CD4-positive, alpha-beta T cell treated with Interleukin-2 at 100 ng/mL for 4 hours (primary cell): ENCODE data around the gene VPS54.
A peak's percentile ranks its signal among the peaks of the same experiment; 100 is the strongest.
"Not testable (repeated sequence)": the region's sequence is repeated elsewhere in the genome, so short reads cannot be mapped to it uniquely, and the experiment has no call there.

Experiments used
- DNase-seq: peaks from one replicate; pipeline ENCODE4 v3.0.0-alpha.2; 2020; ENCODE audit warnings: low spot score

The VPS54 gene

DNA sequence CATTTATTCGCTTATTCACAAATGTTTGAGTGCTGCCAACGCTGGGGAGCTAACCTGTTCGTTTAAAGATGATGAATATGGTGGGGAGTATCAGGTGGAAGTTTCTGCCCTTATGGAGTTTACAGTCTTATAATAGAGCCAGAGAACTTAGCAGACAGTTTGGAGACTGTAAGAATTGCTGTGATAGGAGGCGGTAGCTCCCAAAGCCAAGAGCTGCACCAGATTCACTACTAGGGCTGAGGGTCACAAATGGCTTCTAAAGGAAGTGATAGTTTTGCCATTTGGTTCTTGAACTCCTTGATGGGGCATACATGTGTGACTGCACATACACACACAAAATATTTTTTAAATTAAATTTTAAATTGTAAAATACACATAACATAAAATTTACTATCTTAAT, 148.5 kb downstream of the VPS54 start:
- no peak for DNase-seq

- DNase-seq: peak; percentile 32
These were observed 153.1 kb downstream of the VPS54 start for GRCh38 chr2:63866009-63866709.

- no peak for DNase-seq
These were observed 153.9 kb downstream of the VPS54 start for GRCh38 chr2:63865159-63865799.

DNA sequence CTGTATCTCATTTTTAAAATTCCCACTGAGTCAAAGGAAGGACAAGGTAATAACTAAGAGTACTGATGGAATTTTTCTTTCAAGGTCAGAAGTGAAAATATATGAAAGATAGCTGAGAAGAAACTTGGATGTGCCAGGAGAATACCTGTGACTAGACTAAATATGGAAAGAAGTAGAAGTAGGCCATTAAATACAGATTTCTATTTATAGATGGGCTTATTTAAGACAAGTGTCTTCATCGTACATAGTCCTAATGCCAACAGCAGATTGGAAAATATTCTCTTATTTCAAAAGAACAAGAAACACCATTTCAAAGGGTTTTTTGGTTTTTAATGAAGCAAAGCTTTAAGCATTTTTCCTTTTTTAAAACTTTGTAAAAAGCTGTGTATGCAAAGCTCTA, 155.5 kb downstream of the VPS54 start:
- no peak for DNase-seq

- no peak for DNase-seq
These were observed 156.4 kb downstream of the VPS54 start for GRCh38 chr2:63862806-63863205.

- DNase-seq: peak; percentile 75
These were observed 157.9 kb downstream of the VPS54 start for GRCh38 chr2:63861220-63861822.

- DNase-seq: no peak
These were observed 160.9 kb downstream of the VPS54 start for GRCh38 chr2:63858291-63858690.

- DNase-seq: peak; percentile 86
These were observed 163.0 kb downstream of the VPS54 start for GRCh38 chr2:63856303-63856603.

GRCh38 chr2:63855418-63856302, 163.6 kb downstream of the VPS54 start:
- no peak for DNase-seq

DNA sequence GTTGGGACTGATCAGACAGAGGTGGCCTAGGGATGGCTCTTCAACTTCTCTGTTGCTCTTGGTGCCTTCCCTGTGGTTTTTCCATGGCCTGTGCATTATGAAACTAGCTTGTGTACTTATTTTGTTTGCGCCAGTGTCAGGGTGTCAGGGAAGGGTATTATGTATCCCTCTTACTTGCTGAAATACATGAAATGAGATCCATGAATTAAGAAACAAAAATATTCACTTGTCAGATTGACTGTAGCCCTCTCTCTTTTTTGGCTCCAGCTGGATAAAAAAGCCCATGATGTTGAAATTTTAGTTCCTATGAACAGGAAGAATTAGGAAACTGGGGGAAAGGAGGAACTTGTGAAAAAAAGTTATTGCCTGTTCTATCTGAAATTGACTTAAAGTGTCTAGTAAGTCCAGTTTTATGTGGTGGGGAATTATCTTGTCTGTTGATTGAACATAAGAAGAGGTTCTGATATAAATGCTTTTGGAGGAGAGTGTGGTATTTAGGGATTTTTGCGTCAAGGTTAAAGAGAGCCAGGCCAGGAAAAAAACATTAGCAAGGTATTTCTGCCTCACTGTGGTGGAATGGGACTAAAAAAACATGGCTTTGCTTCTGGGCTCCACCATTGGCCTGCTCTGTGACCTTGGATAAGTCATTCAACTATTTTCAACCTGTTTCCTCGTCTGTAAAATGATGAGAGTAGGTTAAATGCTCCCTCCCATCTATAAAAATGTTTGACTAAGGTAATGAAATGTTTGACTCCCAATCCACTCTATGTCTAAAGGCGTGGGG, 165.5 kb downstream of the VPS54 start:
- DNase-seq: no peak

DNA sequence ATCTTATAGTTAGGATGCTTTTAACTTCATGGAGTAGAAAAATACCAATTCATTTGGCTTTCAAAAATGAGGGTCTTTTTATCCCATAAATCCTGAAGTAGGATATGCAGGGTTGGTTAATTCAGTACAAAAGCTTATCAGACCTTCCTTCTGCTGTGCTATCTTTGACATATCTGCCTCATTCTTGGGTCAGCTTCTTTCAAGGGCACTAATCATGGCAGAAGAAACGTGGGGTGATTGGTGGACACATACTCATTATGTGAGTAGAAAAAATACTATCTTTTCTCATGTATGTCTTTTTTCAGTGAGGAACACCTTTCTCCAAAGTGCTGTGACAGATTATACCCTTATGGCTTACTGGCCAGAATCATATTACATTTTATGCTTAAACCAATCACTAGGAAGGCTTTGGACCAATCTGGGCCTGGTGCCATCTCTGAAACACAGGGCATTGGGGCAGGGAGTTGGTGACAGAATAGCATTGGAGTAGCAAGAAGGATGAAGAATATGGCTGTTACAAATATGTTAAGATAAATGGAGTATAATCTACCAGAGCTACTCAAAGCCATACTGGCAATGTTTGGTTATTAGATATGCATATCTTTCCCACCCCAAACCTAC, 167.4 kb downstream of the VPS54 start:
- DNase-seq: no peak

GRCh38 chr2:63850649-63851048, 168.6 kb downstream of the VPS54 start:
- DNase-seq: peak; percentile 13

GRCh38 chr2:63850204-63850571, 169.0 kb downstream of the VPS54 start:
- DNase-seq: no peak

DNA sequence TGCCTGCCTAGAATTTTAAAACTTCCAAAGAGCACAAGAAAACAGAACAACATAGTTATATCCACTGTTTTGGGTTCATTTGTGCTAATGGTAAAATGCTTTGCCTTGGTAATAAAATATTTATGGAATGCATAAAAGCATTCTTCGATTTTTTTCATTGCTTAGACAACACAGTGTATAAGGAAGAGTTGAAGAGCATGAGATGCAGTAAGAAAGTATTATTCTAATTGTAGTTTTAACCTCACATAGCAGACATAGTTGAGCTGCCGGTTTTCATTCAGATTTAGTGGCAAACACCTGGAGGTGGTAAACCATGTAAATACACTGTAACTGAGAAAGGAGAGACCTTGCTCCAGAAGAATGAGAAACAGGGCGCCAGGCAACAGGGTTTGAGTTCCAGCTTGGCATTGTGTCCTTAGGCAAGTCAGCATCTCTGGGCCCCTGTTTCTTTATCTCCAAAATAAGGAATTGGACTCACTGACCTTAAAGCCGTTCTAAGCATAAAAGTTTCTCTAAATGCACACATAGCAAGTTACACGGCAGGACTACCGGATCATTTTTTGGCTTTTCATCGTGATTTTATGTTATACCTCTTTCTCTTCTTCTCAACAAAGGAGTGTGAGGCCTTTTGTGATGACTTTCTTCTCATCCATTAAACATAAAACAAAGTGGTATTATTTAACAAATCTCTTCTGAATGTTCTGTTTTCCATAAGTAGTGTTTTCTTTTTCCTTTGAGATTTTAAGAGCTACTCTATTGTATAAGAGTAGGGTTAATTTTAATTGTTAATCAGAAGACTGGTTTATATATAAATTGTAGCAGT, 169.6 kb downstream of the VPS54 start:
- no peak for DNase-seq

- not testable (repeated sequence) for DNase-seq
These were observed 171.7 kb downstream of the VPS54 start for GRCh38 chr2:63847571-63847970.

- no peak for DNase-seq
These were observed 172.7 kb downstream of the VPS54 start for GRCh38 chr2:63846487-63846886.

DNA sequence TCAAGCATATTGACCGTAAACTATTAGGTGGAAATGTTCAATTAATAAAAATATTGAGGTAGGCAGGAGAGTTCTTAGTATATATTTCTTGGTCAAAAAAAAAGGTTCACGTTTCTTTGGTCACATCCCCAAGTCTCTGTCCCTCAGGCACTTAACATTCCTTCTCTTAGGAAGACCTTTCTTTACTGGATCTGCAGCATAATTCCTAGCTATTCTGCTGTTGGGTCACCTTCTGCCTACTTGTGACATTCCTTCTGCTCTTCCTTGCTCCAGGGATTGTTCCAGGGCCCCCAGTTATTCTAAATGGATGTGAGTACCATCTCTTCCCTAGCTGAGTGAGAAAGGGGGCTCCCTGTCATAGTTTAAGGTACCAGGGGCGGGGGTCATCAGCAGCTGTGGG, 173.4 kb downstream of the VPS54 start:
- no peak for DNase-seq

DNA sequence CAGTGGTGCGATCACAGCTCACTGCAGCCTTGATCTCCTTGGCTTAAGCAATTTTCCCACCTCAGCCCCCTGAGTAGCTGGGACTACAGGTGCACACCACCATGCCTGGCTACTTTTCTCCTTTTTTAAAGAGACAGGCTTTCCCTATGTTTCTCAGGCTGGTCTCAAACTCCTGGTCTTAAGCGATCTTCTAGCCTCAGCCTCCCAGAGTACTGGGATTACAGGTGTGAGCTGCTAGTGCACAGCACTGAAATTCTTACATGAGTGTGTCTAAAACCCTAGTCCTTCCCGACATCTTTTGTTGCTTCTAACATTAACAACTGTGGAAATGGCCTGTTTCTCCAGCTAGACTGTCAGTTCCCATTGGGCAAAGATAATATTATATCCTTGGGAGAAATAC, 174.6 kb downstream of the VPS54 start:
- no peak for DNase-seq

- DNase-seq: no peak
These were observed 175.4 kb downstream of the VPS54 start for GRCh38 chr2:63843791-63844190.

DNA sequence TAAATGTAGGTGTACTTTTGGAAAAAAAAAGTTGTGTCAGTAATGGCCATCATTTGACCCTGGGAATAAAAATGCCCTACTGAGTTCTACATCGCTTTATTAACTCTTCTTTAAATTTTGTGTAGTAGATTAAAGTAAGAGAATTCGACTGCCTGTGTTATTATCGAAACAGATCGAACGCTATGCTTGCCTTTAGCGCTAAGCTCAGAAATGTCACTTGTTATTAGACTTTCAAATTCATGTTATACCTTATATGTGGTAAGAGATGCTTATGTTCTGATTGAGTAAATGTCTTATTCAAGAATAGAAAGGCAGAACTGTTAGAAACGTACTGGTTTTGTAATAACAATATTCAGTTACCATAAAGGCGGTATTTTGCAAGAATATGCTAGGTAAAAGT, 176.1 kb downstream of the VPS54 start:
- no peak for DNase-seq
